AG04450 (cell line): ENCODE measurements around the gene DTHD1. TPM values are rescaled to one million over a fixed set of nuclear protein-coding genes. Genes with fewer than 3 reads are reported as not detected.

Experiments
- CTCF ChIA-PET: fragments of 300-600, 350-600 bp; formaldehyde crosslinking; extraction: SDS; loops from one replicate; lab custom pipeline; 2022; ENCODE audit warnings: antibody characterized with exemption, inconsistent platforms; lab: Charles Lee
- POLR2A ChIA-PET: fragments of 350-600 bp; formaldehyde crosslinking; extraction: SDS; loops from one replicate; lab custom pipeline; 2021; ENCODE audit warnings: antibody characterized with exemption, inconsistent platforms; lab: Yijun Ruan, JAX
- DNase-seq: peaks from one replicate; pipeline ENCODE4 v3.0.0-alpha.2; 2011; ENCODE audit warnings: low read depth, low spot score
- H3K27ac ChIP-seq: one replicate; pipeline ENCODE4 v1.5.1; 2012; ENCODE audit warnings: low read depth, low read length, control low read depth
- H3K27me3 ChIP-seq: one replicate; pipeline ENCODE4 v1.6.0; 2012; ENCODE audit warnings: low read length; ENCODE audit not compliant: control insufficient read depth, insufficient read depth
- H3K4me3 ChIP-seq: 2 replicates; pipeline ENCODE4 v1.5.1; 2011; ENCODE audit warnings: mild to moderate bottlenecking, low read depth, low read length, control low read depth
- H3K9me3 ChIP-seq: 2 replicates; pipeline ENCODE4 v1.5.1; 2012; ENCODE audit warnings: low read length; ENCODE audit not compliant: control insufficient read depth, insufficient read depth
- polyA plus RNA-seq: library from polyadenylated mRNA; depleted of rRNA; stranded (reverse); fragments of >200 nt; gene quantifications from 2 replicates; pipeline ENCODE4 v1.2.3, GENCODE V29; 2011
- TF ChIP-seq, protein P1 (sequence below): IDR thresholded peaks from 2 replicates; pipeline ENCODE4 v1.5.1; 2011; ENCODE audit warnings: low read depth, low read length, control low read depth, inconsistent platforms

The DTHD1 gene
- polyA plus RNA-seq, 1 experiment = not detected

DNA sequence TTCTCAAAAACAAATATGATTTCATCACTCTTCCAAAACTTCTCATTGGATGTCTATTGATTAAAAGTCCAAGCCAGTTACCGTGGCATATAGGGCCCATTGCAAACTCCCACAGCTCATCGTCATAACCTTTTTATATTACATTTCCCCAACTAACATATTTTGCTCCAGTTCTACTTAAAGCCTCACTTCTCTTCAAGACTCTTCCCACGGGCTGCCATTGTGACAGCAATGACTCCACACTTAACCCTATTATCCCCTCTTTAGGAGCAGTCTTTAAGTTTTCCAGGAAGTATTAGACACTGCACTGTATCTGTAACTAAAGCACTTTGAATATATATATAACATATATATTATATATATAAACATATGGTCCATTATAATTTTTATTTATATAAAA is 44.5 kb downstream of the DTHD1 start:
- Histone ChIP-seq H3K4me3 (no peak overlapping the region), H3K27ac (no peak overlapping the region), H3K27me3 (no peaks in the 10 kb centered on the region), H3K9me3 (no peaks in the 10 kb centered on the region)
- ChIA-PET CTCF (no interaction called here), POLR2A (no interaction called here)
- TF ChIP-seq, protein P1, sequence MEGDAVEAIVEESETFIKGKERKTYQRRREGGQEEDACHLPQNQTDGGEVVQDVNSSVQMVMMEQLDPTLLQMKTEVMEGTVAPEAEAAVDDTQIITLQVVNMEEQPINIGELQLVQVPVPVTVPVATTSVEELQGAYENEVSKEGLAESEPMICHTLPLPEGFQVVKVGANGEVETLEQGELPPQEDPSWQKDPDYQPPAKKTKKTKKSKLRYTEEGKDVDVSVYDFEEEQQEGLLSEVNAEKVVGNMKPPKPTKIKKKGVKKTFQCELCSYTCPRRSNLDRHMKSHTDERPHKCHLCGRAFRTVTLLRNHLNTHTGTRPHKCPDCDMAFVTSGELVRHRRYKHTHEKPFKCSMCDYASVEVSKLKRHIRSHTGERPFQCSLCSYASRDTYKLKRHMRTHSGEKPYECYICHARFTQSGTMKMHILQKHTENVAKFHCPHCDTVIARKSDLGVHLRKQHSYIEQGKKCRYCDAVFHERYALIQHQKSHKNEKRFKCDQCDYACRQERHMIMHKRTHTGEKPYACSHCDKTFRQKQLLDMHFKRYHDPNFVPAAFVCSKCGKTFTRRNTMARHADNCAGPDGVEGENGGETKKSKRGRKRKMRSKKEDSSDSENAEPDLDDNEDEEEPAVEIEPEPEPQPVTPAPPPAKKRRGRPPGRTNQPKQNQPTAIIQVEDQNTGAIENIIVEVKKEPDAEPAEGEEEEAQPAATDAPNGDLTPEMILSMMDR = no peak
- DNase-seq = no peak

GRCh38 chr4:36326476-36327029 is 45.1 kb downstream of the DTHD1 start:
- Histone ChIP-seq H3K27me3 (no peaks in the 10 kb centered on the region), H3K27ac (no peak overlapping the region), H3K9me3 (no peaks in the 10 kb centered on the region), H3K4me3 (no peak overlapping the region)
- TF ChIP-seq, protein P1 = no peak
- POLR2A ChIA-PET = no interaction called here
- DNase-seq = no peak
- CTCF ChIA-PET = no interaction called here

DNA sequence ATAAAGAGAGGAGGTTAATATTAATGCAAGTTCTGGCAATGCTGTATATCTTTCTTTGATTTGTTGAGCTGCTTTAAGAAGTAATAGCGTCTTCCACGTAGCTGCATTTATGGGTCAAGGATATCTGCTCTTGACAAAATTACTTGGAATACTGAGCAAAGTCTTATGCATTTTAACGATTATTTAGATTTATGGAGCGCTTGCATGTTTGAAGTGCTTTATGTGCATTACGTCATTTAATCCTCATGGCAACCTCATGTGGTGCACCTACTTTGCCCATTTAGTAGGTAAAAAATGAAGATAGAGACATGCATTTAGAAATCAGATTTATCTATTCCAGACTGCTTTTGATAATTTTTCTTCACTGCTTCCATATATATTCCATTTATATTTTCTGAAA is 46.0 kb downstream of the DTHD1 start:
- H3K4me3 ChIP-seq = no peak overlapping the region
- TF ChIP-seq, protein P1 = no peak
- no peak for DNase-seq
- H3K27ac ChIP-seq = no peak overlapping the region
- no peaks in the 10 kb centered on the region for H3K9me3 ChIP-seq
- no peaks in the 10 kb centered on the region for H3K27me3 ChIP-seq
- POLR2A ChIA-PET = no interaction called here
- CTCF ChIA-PET = no interaction called here

- TF ChIP-seq, protein P1 = no peak
- no peak for DNase-seq
- H3K27ac ChIP-seq = no peak overlapping the region
- H3K9me3 ChIP-seq = no peaks in the 10 kb centered on the region
- no peaks in the 10 kb centered on the region for H3K27me3 ChIP-seq
- ChIA-PET POLR2A (no interaction called here), CTCF (no interaction called here)
- no peak overlapping the region for H3K4me3 ChIP-seq
Measured at GRCh38 chr4:36328130-36328529, 46.7 kb downstream of the DTHD1 start.

DNA sequence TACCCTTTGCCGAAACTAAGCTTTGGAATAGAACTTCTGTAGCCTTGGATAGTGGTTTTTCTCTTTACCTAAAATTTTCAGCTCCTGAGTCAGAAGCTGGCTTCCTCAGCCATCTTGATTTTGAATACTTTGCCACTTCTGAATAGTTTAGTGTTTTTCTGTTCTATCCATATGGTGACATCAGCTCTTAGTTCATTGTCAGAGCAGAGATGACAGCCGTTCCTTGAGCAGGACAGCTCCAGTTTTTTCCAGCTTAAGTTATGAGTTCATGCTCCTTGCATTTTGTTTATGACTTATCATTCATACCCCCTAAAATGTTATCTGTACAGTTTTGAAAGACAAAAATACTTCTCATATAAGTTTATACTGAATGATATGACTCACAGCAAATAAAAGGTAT is 47.8 kb downstream of the DTHD1 start:
- Histone ChIP-seq H3K4me3 (no peak overlapping the region), H3K27ac (no peak overlapping the region), H3K27me3 (no peaks in the 10 kb centered on the region), H3K9me3 (peaks cover 4% of the 10 kb centered on the region)
- DNase-seq = no peak
- TF ChIP-seq, protein P1 = no peak
- ChIA-PET CTCF (no interaction called here), POLR2A (no interaction called here)
